WTC11 (cell line): Measurements from ENCODE around the gene TBL1X. TPM values are rescaled to one million over a fixed set of nuclear protein-coding genes. Genes with fewer than 3 reads are reported as not detected.

Source experiments
- ATAC-seq: fragments of 200-7000 bp; cut with Tn5 transposase; 2 replicates; pipeline ENCODE4 v1.10.0; 2021; ENCODE audit warnings: mild to moderate bottlenecking, moderate library complexity
- CTCF ChIA-PET: fragments of 300-600 bp; sonication (Branson Sonifier 250); formaldehyde crosslinking; loops from one replicate; lab custom pipeline; 2021; ENCODE audit warnings: antibody characterized with exemption; lab: Charles Lee
- POLR2A ChIA-PET: fragments of 350-600 bp; sonication (Branson Sonifier 250); formaldehyde crosslinking; loops from one replicate; lab custom pipeline; 2021; ENCODE audit warnings: antibody characterized with exemption; lab: Charles Lee
- DNase-seq: peaks from one replicate; pipeline ENCODE4 v3.0.0; 2021; ENCODE audit warnings: low spot score
- H3K27ac Mint-ChIP-seq: 2 replicates; pipeline ENCODE4 v1.8.0; 2021; ENCODE audit warnings: mixed read lengths
- H3K27me3 Mint-ChIP-seq: 2 replicates; pipeline ENCODE4 v1.8.0; 2021; ENCODE audit warnings: low read depth, mild to moderate bottlenecking, moderate library complexity, mixed read lengths
- H3K36me3 Mint-ChIP-seq: 2 replicates; pipeline ENCODE4 v1.8.0; 2021; ENCODE audit warnings: mixed read lengths
- H3K4me1 Mint-ChIP-seq: 2 replicates; pipeline ENCODE4 v1.8.0; 2022; ENCODE audit warnings: mixed read lengths
- H3K4me3 Mint-ChIP-seq: 2 replicates; pipeline ENCODE4 v1.8.0; 2021; ENCODE audit warnings: mild to moderate bottlenecking, moderate library complexity, mixed read lengths
- H3K9me3 Mint-ChIP-seq: 2 replicates; pipeline ENCODE4 v1.8.0; 2021; ENCODE audit warnings: mixed read lengths
- ARID4B ChIP-seq: sonication (generic); formaldehyde crosslinking; IDR thresholded peaks from 2 replicates; pipeline ENCODE4 v1.8.0; 2023; ENCODE audit warnings: missing genetic modification reagents, mild to moderate bottlenecking, borderline replicate concordance
- FOXK1 ChIP-seq: sonication (generic); formaldehyde crosslinking; IDR thresholded peaks from 2 replicates; pipeline ENCODE4 v1.8.0; 2022; ENCODE audit warnings: mild to moderate bottlenecking, moderate library complexity, missing genetic modification reagents
- FOXP1 ChIP-seq: sonication (generic); formaldehyde crosslinking; IDR thresholded peaks from 2 replicates; pipeline ENCODE4 v1.8.0; 2022; ENCODE audit warnings: missing genetic modification reagents, mild to moderate bottlenecking, moderate library complexity, borderline replicate concordance
- FOXP4 ChIP-seq: sonication (generic); formaldehyde crosslinking; IDR thresholded peaks from 2 replicates; pipeline ENCODE4 v1.8.0; 2022; ENCODE audit warnings: mild to moderate bottlenecking, missing genetic modification reagents
- MYBL2 ChIP-seq: sonication (generic); formaldehyde crosslinking; IDR thresholded peaks from 2 replicates; pipeline ENCODE4 v1.8.1; 2023; ENCODE audit warnings: mild to moderate bottlenecking, moderate library complexity, missing genetic modification reagents
- NFE2L1 ChIP-seq: sonication (generic); formaldehyde crosslinking; IDR thresholded peaks from 2 replicates; pipeline ENCODE4 v1.8.1; 2023; ENCODE audit warnings: missing genetic modification reagents
- OVOL2 ChIP-seq: fragments of 250-450 bp; sonication (Bioruptor Pico); IDR thresholded peaks from 2 replicates; pipeline ENCODE4 v1.9.0; 2021; ENCODE audit warnings: mild to moderate bottlenecking, borderline replicate concordance
- TEAD4 ChIP-seq: sonication (generic); formaldehyde crosslinking; IDR thresholded peaks from 2 replicates; pipeline ENCODE4 v1.8.0; 2022; ENCODE audit warnings: mild to moderate bottlenecking, missing genetic modification reagents
- ZNF121 ChIP-seq: sonication (generic); formaldehyde crosslinking; IDR thresholded peaks from 2 replicates; pipeline ENCODE4 v1.8.0; 2023; ENCODE audit warnings: missing genetic modification reagents
- ZNF138 ChIP-seq: sonication (generic); formaldehyde crosslinking; conservative IDR thresholded peaks from 2 replicates; pipeline ENCODE4 v1.8.1; 2022; ENCODE audit warnings: mild to moderate bottlenecking, moderate library complexity, missing genetic modification reagents
- ZNF219 ChIP-seq: sonication (generic); formaldehyde crosslinking; IDR thresholded peaks from 2 replicates; pipeline ENCODE4 v1.8.0; 2023; ENCODE audit warnings: missing genetic modification reagents, mild to moderate bottlenecking, borderline replicate concordance
- ZNF263 ChIP-seq: sonication (generic); formaldehyde crosslinking; IDR thresholded peaks from 2 replicates; pipeline ENCODE4 v1.8.1; 2022; ENCODE audit warnings: low read depth, mild to moderate bottlenecking, moderate library complexity, missing genetic modification reagents
- ZNF281 ChIP-seq: sonication (generic); formaldehyde crosslinking; IDR thresholded peaks from 2 replicates; pipeline ENCODE4 v1.8.0; 2023; ENCODE audit warnings: mild to moderate bottlenecking, missing genetic modification reagents
- total RNA-seq: library from RNA; stranded (reverse); gene quantifications from 3 replicates; pipeline ENCODE4 v1.2.3, GENCODE V29; 2021
- TF ChIP-seq, protein P1 (sequence below): sonication (generic); formaldehyde crosslinking; IDR thresholded peaks from 2 replicates; pipeline ENCODE4 v1.8.1; 2023; ENCODE audit warnings: mild to moderate bottlenecking, missing genetic modification reagents, borderline replicate concordance
- TF ChIP-seq, protein P2 (sequence below): sonication (generic); formaldehyde crosslinking; IDR thresholded peaks from 2 replicates; pipeline ENCODE4 v1.8.0; 2022; ENCODE audit warnings: mild to moderate bottlenecking, missing genetic modification reagents

The TBL1X gene
- total RNA-seq, 1 experiment from 2014 or later, result 27.7 TPM

GRCh38 chrX:9459186-9459748, 5.6 kb upstream of the TBL1X start:
- DNase-seq (no peak), ATAC-seq (no peak)
- no peak overlapping the region for H3K27ac Mint-ChIP-seq
- ChIA-PET CTCF (no interaction called here), POLR2A (no interaction called here)
- H3K9me3 Mint-ChIP-seq, result no peaks in the 10 kb centered on the region
- H3K36me3 Mint-ChIP-seq, result no peaks in the 10 kb centered on the region
- no peaks in the 10 kb centered on the region; the same call in 1 of the 2 replicates for H3K27me3 Mint-ChIP-seq
- no peak overlapping the region for H3K4me3 Mint-ChIP-seq
- TF ChIP-seq ZNF219 (CRISPR knock-in tag), result no peak
- TF ChIP-seq ZNF121 (CRISPR knock-in tag), result no peak
- TF ChIP-seq ZNF263 (CRISPR knock-in tag), result no peak
- no peak for TF ChIP-seq ZNF138 (CRISPR knock-in tag)
- TF ChIP-seq NFE2L1 (CRISPR knock-in tag), result no peak
- no peak for TF ChIP-seq FOXP1 (CRISPR knock-in tag)
- no peak for TF ChIP-seq FOXK1 (CRISPR knock-in tag)
- no peak for TF ChIP-seq OVOL2 (CRISPR knock-in tag)
- no peak for TF ChIP-seq ZNF281
- no peak for TF ChIP-seq MYBL2 (CRISPR knock-in tag)
- TF ChIP-seq FOXP4, result no peak
- TF ChIP-seq ARID4B (CRISPR knock-in tag), result no peak
- no peak for TF ChIP-seq TEAD4
- TF ChIP-seq, protein P1, sequence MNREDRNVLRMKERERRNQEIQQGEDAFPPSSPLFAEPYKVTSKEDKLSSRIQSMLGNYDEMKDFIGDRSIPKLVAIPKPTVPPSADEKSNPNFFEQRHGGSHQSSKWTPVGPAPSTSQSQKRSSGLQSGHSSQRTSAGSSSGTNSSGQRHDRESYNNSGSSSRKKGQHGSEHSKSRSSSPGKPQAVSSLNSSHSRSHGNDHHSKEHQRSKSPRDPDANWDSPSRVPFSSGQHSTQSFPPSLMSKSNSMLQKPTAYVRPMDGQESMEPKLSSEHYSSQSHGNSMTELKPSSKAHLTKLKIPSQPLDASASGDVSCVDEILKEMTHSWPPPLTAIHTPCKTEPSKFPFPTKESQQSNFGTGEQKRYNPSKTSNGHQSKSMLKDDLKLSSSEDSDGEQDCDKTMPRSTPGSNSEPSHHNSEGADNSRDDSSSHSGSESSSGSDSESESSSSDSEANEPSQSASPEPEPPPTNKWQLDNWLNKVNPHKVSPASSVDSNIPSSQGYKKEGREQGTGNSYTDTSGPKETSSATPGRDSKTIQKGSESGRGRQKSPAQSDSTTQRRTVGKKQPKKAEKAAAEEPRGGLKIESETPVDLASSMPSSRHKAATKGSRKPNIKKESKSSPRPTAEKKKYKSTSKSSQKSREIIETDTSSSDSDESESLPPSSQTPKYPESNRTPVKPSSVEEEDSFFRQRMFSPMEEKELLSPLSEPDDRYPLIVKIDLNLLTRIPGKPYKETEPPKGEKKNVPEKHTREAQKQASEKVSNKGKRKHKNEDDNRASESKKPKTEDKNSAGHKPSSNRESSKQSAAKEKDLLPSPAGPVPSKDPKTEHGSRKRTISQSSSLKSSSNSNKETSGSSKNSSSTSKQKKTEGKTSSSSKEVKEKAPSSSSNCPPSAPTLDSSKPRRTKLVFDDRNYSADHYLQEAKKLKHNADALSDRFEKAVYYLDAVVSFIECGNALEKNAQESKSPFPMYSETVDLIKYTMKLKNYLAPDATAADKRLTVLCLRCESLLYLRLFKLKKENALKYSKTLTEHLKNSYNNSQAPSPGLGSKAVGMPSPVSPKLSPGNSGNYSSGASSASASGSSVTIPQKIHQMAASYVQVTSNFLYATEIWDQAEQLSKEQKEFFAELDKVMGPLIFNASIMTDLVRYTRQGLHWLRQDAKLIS, result no peak
- TF ChIP-seq, protein P2, sequence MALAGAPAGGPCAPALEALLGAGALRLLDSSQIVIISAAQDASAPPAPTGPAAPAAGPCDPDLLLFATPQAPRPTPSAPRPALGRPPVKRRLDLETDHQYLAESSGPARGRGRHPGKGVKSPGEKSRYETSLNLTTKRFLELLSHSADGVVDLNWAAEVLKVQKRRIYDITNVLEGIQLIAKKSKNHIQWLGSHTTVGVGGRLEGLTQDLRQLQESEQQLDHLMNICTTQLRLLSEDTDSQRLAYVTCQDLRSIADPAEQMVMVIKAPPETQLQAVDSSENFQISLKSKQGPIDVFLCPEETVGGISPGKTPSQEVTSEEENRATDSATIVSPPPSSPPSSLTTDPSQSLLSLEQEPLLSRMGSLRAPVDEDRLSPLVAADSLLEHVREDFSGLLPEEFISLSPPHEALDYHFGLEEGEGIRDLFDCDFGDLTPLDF (CRISPR knock-in tag), result no peak
- H3K4me1 Mint-ChIP-seq, result peaks cover 16% of the 10 kb centered on the region
